GM12878 (cell line): Measurements from ENCODE around the gene ADD1. TPM values are rescaled to one million over a fixed set of nuclear protein-coding genes. Genes with fewer than 3 reads are reported as not detected.

Source experiments
- BCL11A ChIP-seq: IDR thresholded peaks from 2 replicates; pipeline ENCODE4 v1.6.1; 2011; ENCODE audit warnings: low read depth, low read length
- CHD2 ChIP-seq: IDR thresholded peaks from 2 replicates; pipeline ENCODE4 v1.6.1; 2011; ENCODE audit warnings: low read depth, low read length, improper control_type of control experiment, borderline replicate concordance
- CREM ChIP-seq: IDR thresholded peaks from 2 replicates; pipeline ENCODE4 v1.6.1; 2014; ENCODE audit warnings: antibody characterized with exemption, low read depth
- DPF2 ChIP-seq: fragments of 450-650 bp; IDR thresholded peaks from 2 replicates; pipeline ENCODE4 v1.6.1; 2017; ENCODE audit warnings: mild to moderate bottlenecking
- FOXK2 ChIP-seq: fragments of 450-650 bp; IDR thresholded peaks from 2 replicates; pipeline ENCODE4 v1.6.1; 2017; ENCODE audit warnings: mild to moderate bottlenecking, moderate library complexity
- GATAD2B ChIP-seq: fragments of 450-650 bp; conservative IDR thresholded peaks from 2 replicates; pipeline ENCODE4 v1.6.1; 2017; ENCODE audit warnings: low read depth, mild to moderate bottlenecking, moderate library complexity
- KDM1A ChIP-seq: fragments of 200-600 bp; sonication (generic); IDR thresholded peaks from 2 replicates; pipeline ENCODE4 v1.6.1; 2016; ENCODE audit warnings: borderline replicate concordance
- KLF5 ChIP-seq: fragments of 450-650 bp; IDR thresholded peaks from 2 replicates; pipeline ENCODE4 v1.6.1; 2014; ENCODE audit warnings: mild to moderate bottlenecking; ENCODE audit not compliant: partially characterized antibody
- PAX5 ChIP-seq: IDR thresholded peaks from 2 replicates; pipeline ENCODE4 v1.6.1; 2011; ENCODE audit warnings: low read depth, low read length, borderline replicate concordance
- POLR2AphosphoS2 ChIP-seq: IDR thresholded peaks from 2 replicates; pipeline ENCODE4 v1.6.1; 2011; ENCODE audit warnings: low read depth, mild to moderate bottlenecking, low read length, improper control_type of control experiment, moderate library complexity
- STAT1 ChIP-seq: fragments of 450-650 bp; conservative IDR thresholded peaks from 2 replicates; pipeline ENCODE4 v1.6.1; 2014; ENCODE audit warnings: antibody characterized with exemption, mild to moderate bottlenecking
- TCF12 ChIP-seq: IDR thresholded peaks from 2 replicates; pipeline ENCODE4 v1.6.1; 2011; ENCODE audit warnings: low read depth, mild to moderate bottlenecking, low read length
- ZNF622 ChIP-seq: fragments of 450-650 bp; IDR thresholded peaks from 2 replicates; pipeline ENCODE4 v1.6.1; 2017; ENCODE audit warnings: mild to moderate bottlenecking, inconsistent platforms
- polyA plus RNA-seq, 11 experiments: library from polyadenylated mRNA; depleted of rRNA in 4 of 11; unstranded in 6 of 11; stranded (reverse) in 5 of 11; fragments of >200 nt; fragmentation: Nextera tagmentation in 4 of 11; fragmentation: Illumina TruSeq in 1 of 11; extraction: Ambion mirVana in 4 of 11; extraction: Trizol in 1 of 11; gene quantifications; 1 replicate in 1 of 11; 2 replicates in 10 of 11; pipeline versions ENCODE4 v1.2.1 to v1.2.3, GENCODE V29; 2011 to 2016; ENCODE audit warnings: inconsistent platforms in 2 of 11, missing spikeins in 2 of 11, low read depth in 1 of 11
- total RNA-seq, 4 experiments: library from RNA; depleted of rRNA in 3 of 4; stranded (reverse); fragments of >200 nt in 3 of 4; fragmentation: Illumina TruSeq in 1 of 4; extraction: Trizol in 1 of 4; gene quantifications; 2 replicates each; pipeline versions ENCODE4 v1.2.1 to v1.2.3, GENCODE V29; 2013 to 2021
- TF ChIP-seq, protein P1 (sequence below): IDR thresholded peaks from 2 replicates; pipeline ENCODE4 v1.6.1; 2012; ENCODE audit warnings: low read length, inconsistent platforms
- TF ChIP-seq, protein P2 (sequence below): fragments of 450-650 bp; IDR thresholded peaks from 2 replicates; pipeline ENCODE4 v1.6.1; 2017; ENCODE audit warnings: mild to moderate bottlenecking, moderate library complexity
- TF ChIP-seq, protein P3 (sequence below): fragments of 450-650 bp; conservative IDR thresholded peaks from 2 replicates; pipeline ENCODE4 v1.6.1; 2017; ENCODE audit warnings: mild to moderate bottlenecking, moderate library complexity
- TF ChIP-seq, protein P4 (sequence below): IDR thresholded peaks from 2 replicates; pipeline ENCODE4 v1.6.1; 2011; ENCODE audit warnings: low read depth, mild to moderate bottlenecking, low read length, moderate library complexity, borderline replicate concordance; ENCODE audit errors: extremely low read depth
- TF ChIP-seq, protein P5 (sequence below): fragments of 450-650 bp; IDR thresholded peaks from 2 replicates; pipeline ENCODE4 v1.6.1; 2017; ENCODE audit warnings: low read depth, mild to moderate bottlenecking, moderate library complexity
- TF ChIP-seq, protein P6 (sequence below): fragments of 450-650 bp; IDR thresholded peaks from 2 replicates; pipeline ENCODE4 v1.6.1; 2017; ENCODE audit warnings: borderline replicate concordance

The ADD1 gene
- total and polyA plus RNA-seq, 10 of the 15 experiments (the other 5 are each of a cell fraction or from before 2014, with no cell fraction given): 21.6 to 182 (median 105) TPM

DNA sequence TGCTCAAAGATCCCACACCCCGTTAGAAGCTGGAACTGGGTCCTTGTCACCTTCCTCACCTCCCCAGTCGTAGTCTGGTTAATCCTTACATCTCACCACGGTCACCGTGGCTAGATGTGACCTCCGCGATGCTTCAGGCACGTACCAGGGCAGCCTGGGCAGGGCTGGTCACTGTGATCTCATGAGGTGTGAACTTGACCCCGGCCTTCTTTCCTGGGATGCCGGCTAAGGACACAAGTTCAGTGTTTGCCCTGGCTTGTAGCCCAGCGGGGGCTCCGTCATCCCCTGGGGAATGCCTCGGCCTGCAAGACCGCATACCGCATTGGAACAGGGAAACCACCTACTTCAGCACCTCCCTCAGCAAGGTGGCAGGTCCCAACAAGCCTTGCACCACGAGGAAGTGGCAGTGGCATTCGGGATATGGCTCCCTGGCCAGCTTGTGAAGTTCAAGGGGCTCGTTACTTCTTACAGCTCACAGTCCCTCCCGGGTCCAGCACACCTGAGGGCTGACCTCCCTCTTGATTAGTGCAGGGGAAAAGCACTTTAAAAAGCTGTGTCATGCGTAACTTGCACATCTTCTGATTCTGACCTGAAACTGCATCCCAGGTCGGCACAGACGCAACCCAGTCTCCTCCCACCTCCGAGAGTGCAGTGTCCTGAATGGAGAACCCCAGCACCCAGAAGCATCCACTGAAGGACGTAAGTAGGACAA, 93.7 kb downstream of the ADD1 start (continued):
- TF ChIP-seq, protein P1, sequence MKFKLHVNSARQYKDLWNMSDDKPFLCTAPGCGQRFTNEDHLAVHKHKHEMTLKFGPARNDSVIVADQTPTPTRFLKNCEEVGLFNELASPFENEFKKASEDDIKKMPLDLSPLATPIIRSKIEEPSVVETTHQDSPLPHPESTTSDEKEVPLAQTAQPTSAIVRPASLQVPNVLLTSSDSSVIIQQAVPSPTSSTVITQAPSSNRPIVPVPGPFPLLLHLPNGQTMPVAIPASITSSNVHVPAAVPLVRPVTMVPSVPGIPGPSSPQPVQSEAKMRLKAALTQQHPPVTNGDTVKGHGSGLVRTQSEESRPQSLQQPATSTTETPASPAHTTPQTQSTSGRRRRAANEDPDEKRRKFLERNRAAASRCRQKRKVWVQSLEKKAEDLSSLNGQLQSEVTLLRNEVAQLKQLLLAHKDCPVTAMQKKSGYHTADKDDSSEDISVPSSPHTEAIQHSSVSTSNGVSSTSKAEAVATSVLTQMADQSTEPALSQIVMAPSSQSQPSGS: no peak
- TF ChIP-seq TCF12 (peak; percentile 68), KDM1A (no peak), PAX5 (peak; percentile 66; the same call in 1 of the 2 replicates), DPF2 (peak; percentile 87), FOXK2 (peak; percentile 12; the same call in 1 of the 2 replicates), GATAD2B (peak; percentile 70; the same call in 1 of the 2 replicates), BCL11A (peak; percentile 64), STAT1 (no peak), CHD2 (0 out of 2 replicates have a peak, but pooled peaks have one; percentile 12), ZNF622 (no peak), CREM (peak; percentile 68), KLF5 (peak; percentile 46), POLR2AphosphoS2 (no peak)
- TF ChIP-seq, protein P2, sequence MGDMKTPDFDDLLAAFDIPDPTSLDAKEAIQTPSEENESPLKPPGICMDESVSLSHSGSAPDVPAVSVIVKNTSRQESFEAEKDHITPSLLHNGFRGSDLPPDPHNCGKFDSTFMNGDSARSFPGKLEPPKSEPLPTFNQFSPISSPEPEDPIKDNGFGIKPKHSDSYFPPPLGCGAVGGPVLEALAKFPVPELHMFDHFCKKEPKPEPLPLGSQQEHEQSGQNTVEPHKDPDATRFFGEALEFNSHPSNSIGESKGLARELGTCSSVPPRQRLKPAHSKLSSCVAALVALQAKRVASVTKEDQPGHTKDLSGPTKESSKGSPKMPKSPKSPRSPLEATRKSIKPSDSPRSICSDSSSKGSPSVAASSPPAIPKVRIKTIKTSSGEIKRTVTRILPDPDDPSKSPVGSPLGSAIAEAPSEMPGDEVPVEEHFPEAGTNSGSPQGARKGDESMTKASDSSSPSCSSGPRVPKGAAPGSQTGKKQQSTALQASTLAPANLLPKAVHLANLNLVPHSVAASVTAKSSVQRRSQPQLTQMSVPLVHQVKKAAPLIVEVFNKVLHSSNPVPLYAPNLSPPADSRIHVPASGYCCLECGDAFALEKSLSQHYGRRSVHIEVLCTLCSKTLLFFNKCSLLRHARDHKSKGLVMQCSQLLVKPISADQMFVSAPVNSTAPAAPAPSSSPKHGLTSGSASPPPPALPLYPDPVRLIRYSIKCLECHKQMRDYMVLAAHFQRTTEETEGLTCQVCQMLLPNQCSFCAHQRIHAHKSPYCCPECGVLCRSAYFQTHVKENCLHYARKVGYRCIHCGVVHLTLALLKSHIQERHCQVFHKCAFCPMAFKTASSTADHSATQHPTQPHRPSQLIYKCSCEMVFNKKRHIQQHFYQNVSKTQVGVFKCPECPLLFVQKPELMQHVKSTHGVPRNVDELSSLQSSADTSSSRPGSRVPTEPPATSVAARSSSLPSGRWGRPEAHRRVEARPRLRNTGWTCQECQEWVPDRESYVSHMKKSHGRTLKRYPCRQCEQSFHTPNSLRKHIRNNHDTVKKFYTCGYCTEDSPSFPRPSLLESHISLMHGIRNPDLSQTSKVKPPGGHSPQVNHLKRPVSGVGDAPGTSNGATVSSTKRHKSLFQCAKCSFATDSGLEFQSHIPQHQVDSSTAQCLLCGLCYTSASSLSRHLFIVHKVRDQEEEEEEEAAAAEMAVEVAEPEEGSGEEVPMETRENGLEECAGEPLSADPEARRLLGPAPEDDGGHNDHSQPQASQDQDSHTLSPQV: 0 out of 2 replicates have a peak, but pooled peaks have one; percentile 30
- TF ChIP-seq, protein P3, sequence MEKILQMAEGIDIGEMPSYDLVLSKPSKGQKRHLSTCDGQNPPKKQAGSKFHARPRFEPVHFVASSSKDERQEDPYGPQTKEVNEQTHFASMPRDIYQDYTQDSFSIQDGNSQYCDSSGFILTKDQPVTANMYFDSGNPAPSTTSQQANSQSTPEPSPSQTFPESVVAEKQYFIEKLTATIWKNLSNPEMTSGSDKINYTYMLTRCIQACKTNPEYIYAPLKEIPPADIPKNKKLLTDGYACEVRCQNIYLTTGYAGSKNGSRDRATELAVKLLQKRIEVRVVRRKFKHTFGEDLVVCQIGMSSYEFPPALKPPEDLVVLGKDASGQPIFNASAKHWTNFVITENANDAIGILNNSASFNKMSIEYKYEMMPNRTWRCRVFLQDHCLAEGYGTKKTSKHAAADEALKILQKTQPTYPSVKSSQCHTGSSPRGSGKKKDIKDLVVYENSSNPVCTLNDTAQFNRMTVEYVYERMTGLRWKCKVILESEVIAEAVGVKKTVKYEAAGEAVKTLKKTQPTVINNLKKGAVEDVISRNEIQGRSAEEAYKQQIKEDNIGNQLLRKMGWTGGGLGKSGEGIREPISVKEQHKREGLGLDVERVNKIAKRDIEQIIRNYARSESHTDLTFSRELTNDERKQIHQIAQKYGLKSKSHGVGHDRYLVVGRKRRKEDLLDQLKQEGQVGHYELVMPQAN: no peak
- TF ChIP-seq, protein P4, sequence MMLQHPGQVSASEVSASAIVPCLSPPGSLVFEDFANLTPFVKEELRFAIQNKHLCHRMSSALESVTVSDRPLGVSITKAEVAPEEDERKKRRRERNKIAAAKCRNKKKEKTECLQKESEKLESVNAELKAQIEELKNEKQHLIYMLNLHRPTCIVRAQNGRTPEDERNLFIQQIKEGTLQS: no peak
- TF ChIP-seq, protein P5, sequence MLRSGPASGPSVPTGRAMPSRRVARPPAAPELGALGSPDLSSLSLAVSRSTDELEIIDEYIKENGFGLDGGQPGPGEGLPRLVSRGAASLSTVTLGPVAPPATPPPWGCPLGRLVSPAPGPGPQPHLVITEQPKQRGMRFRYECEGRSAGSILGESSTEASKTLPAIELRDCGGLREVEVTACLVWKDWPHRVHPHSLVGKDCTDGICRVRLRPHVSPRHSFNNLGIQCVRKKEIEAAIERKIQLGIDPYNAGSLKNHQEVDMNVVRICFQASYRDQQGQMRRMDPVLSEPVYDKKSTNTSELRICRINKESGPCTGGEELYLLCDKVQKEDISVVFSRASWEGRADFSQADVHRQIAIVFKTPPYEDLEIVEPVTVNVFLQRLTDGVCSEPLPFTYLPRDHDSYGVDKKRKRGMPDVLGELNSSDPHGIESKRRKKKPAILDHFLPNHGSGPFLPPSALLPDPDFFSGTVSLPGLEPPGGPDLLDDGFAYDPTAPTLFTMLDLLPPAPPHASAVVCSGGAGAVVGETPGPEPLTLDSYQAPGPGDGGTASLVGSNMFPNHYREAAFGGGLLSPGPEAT: peak; percentile 79
- TF ChIP-seq, protein P6, sequence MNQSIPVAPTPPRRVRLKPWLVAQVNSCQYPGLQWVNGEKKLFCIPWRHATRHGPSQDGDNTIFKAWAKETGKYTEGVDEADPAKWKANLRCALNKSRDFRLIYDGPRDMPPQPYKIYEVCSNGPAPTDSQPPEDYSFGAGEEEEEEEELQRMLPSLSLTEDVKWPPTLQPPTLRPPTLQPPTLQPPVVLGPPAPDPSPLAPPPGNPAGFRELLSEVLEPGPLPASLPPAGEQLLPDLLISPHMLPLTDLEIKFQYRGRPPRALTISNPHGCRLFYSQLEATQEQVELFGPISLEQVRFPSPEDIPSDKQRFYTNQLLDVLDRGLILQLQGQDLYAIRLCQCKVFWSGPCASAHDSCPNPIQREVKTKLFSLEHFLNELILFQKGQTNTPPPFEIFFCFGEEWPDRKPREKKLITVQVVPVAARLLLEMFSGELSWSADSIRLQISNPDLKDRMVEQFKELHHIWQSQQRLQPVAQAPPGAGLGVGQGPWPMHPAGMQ: no peak
